ENCODE results near the gene PPP1R37.

Gene PPP1R37

DNA sequence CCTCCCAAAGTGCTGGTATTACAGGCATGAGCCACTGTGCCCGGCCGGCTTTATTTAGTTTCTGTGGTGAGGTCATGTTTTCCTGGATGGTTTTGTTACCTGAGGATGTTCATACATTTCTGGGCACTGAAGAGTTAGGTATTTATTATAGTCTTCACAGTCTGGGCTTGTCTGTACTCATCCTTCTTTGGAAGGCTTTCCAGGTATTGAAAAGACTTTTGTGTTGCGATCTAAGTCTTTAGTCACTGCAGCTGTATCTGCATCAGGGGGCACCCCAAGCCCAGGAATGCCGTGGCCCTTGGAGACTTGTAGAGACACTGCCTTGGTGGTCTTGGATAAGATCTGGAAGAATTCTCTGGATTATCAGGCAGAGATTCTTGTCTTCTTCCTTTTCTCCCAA lies 98.4 kb downstream of the PPP1R37 start:
- Histone ChIP-seq H3K36me3 (ENCODE audit: control insufficient read depth, low read length) (no peaks in the 10 kb centered on the region), H4K20me1 (ENCODE audit: control insufficient read depth, insufficient read depth, low read depth, low read length) (no peaks in the 10 kb centered on the region), H3K4me2 (ENCODE audit: low read length) (no peak overlapping the region), H3K27ac (ENCODE audit: low read depth, low read length) (no peak overlapping the region), H3K4me3 (ENCODE audit: low read length) (no peak overlapping the region), H3K27me3 (ENCODE audit: control insufficient read depth, low read length) (no peaks in the 10 kb centered on the region), H3K9me2 (replicated peaks; ENCODE audit: control insufficient read depth, low read length) (no peaks in the 10 kb centered on the region), H3K9me3 (ENCODE audit: control insufficient read depth, insufficient read depth, low read length) (no peaks in the 10 kb centered on the region), H3K4me1 (ENCODE audit: control insufficient read depth, low read length) (peaks cover 3% of the 10 kb centered on the region; the same call in 1 of the 2 replicates), H3F3A (ENCODE audit: control insufficient read depth, insufficient read depth) (no peaks in the 10 kb centered on the region), H3K79me2 (ENCODE audit: control insufficient read depth, low read length) (no peaks in the 10 kb centered on the region)
- TF ChIP-seq EZH2phosphoT487 (IDR thresholded peaks at IDR 0.05; ENCODE audit: borderline replicate concordance, low read length) = no peak
- TF ChIP-seq, protein P1, sequence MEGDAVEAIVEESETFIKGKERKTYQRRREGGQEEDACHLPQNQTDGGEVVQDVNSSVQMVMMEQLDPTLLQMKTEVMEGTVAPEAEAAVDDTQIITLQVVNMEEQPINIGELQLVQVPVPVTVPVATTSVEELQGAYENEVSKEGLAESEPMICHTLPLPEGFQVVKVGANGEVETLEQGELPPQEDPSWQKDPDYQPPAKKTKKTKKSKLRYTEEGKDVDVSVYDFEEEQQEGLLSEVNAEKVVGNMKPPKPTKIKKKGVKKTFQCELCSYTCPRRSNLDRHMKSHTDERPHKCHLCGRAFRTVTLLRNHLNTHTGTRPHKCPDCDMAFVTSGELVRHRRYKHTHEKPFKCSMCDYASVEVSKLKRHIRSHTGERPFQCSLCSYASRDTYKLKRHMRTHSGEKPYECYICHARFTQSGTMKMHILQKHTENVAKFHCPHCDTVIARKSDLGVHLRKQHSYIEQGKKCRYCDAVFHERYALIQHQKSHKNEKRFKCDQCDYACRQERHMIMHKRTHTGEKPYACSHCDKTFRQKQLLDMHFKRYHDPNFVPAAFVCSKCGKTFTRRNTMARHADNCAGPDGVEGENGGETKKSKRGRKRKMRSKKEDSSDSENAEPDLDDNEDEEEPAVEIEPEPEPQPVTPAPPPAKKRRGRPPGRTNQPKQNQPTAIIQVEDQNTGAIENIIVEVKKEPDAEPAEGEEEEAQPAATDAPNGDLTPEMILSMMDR (IDR thresholded peaks at IDR 0.05; ENCODE audit: low read depth, low read length, poor library complexity, severe bottlenecking) = no peak

GRCh38 chr19:45195764-45196163 lies 102.8 kb downstream of the PPP1R37 start:
- no peak overlapping the region for H3K4me3 ChIP-seq (ENCODE audit: low read length)
- H3F3A ChIP-seq (ENCODE audit: control insufficient read depth, insufficient read depth) = no peaks in the 10 kb centered on the region
- H3K9me2 ChIP-seq (replicated peaks; ENCODE audit: control insufficient read depth, low read length) = no peaks in the 10 kb centered on the region
- no peak overlapping the region for H3K4me2 ChIP-seq (ENCODE audit: low read length)
- no peaks in the 10 kb centered on the region for H3K27me3 ChIP-seq (ENCODE audit: control insufficient read depth, low read length)
- H3K27ac ChIP-seq (ENCODE audit: low read depth, low read length) = no peak overlapping the region
- no peaks in the 10 kb centered on the region for H3K79me2 ChIP-seq (ENCODE audit: control insufficient read depth, low read length)
- no peaks in the 10 kb centered on the region for H4K20me1 ChIP-seq (ENCODE audit: control insufficient read depth, insufficient read depth, low read depth, low read length)
- H3K9me3 ChIP-seq (ENCODE audit: control insufficient read depth, insufficient read depth, low read length) = no peaks in the 10 kb centered on the region
- no peaks in the 10 kb centered on the region for H3K4me1 ChIP-seq (ENCODE audit: control insufficient read depth, low read length)
- H3K36me3 ChIP-seq (ENCODE audit: control insufficient read depth, low read length) = no peaks in the 10 kb centered on the region
- TF ChIP-seq, protein P1 (IDR thresholded peaks at IDR 0.05; ENCODE audit: low read depth, low read length, poor library complexity, severe bottlenecking) = no peak
- TF ChIP-seq EZH2phosphoT487 (IDR thresholded peaks at IDR 0.05; ENCODE audit: borderline replicate concordance, low read length) = no peak
